PC-3 (cell line): Measurements from ENCODE around the gene POLR1A. TPM values are rescaled to one million over a fixed set of nuclear protein-coding genes. Genes with fewer than 3 reads are reported as not detected.

ENCODE experiments used
- ATAC-seq: fragments of 200-7000 bp; cut with Tn5 transposase; 2 replicates; pipeline ENCODE4 v1.9.1; 2020; ENCODE audit warnings: mild to moderate bottlenecking, moderate library complexity
- BruUV-seq: library from RNA; stranded (reverse); fragments of 400-500 nt; replicated peaks from 2 replicates; lab custom pipeline; 2021; lab: Mats Ljungman, UMichigan
- CTCF ChIA-PET: fragments of 300-600 bp; sonication (Branson Sonifier 250); formaldehyde crosslinking; loops from one replicate; lab custom pipeline; 2022; ENCODE audit warnings: antibody characterized with exemption; lab: Charles Lee
- POLR2A ChIA-PET: fragments of 300-600 bp; sonication (Branson Sonifier 250); formaldehyde crosslinking; loops from one replicate; lab custom pipeline; 2022; ENCODE audit warnings: antibody characterized with exemption; ENCODE audit not compliant: unreplicated experiment; lab: Charles Lee
- DNase-seq: peaks from one replicate; pipeline ENCODE4 v3.0.0-alpha.2; 2015
- H2AFZ ChIP-seq: fragments of 300-600 bp; sonication (generic); 2 replicates; pipeline ENCODE4 v1.6.0; 2016; ENCODE audit warnings: antibody characterized with exemption, low read length
- H3F3A ChIP-seq: fragments of 300-600 bp; sonication (generic); one replicate; pipeline ENCODE4 v1.6.0; 2017; ENCODE audit warnings: antibody characterized with exemption, low read length, control low read depth, mild to moderate bottlenecking; ENCODE audit not compliant: unreplicated experiment
- H3K27ac ChIP-seq: fragments of 300-600 bp; sonication (generic); 2 replicates; pipeline ENCODE4 v1.5.1; 2016; ENCODE audit warnings: mild to moderate bottlenecking, low read length
- H3K27me3 ChIP-seq: fragments of 300-600 bp; sonication (generic); 2 replicates; pipeline ENCODE4 v1.6.1; 2016; ENCODE audit warnings: low read length, mixed read lengths
- H3K36me3 ChIP-seq: fragments of 300-600 bp; sonication (generic); 2 replicates; pipeline ENCODE4 v1.6.1; 2016; ENCODE audit warnings: low read depth, mixed run types, low read length, mixed read lengths
- H3K4me1 ChIP-seq: fragments of 300-600 bp; sonication (generic); 2 replicates; pipeline ENCODE4 v1.5.1; 2016; ENCODE audit warnings: low read length; ENCODE audit not compliant: insufficient read depth
- H3K4me2 ChIP-seq: fragments of 300-600 bp; sonication (generic); 2 replicates; pipeline ENCODE4 v1.6.0; 2016; ENCODE audit warnings: low read length
- H3K4me3 ChIP-seq: fragments of 300-600 bp; sonication (generic); 2 replicates; pipeline ENCODE4 v1.5.1; 2016; ENCODE audit warnings: mild to moderate bottlenecking, low read length, mixed read lengths
- H3K79me2 ChIP-seq: fragments of 300-600 bp; sonication (generic); 2 replicates; pipeline ENCODE4 v1.6.1; 2017; ENCODE audit warnings: low read length, mixed read lengths
- H3K9ac ChIP-seq: fragments of 300-600 bp; sonication (generic); 2 replicates; pipeline ENCODE4 v1.6.0; 2016; ENCODE audit warnings: mild to moderate bottlenecking, low read length
- H3K9me2 ChIP-seq: fragments of 300-600 bp; sonication (generic); replicated peaks from 2 replicates; pipeline ENCODE4 v1.6.1; 2016; ENCODE audit warnings: mixed run types, low read length, mixed read lengths
- H3K9me3 ChIP-seq: fragments of 300-600 bp; sonication (generic); 2 replicates; pipeline ENCODE4 v1.6.1; 2016; ENCODE audit warnings: low read length, mixed read lengths
- H4K20me1 ChIP-seq: fragments of 300-600 bp; sonication (generic); 2 replicates; pipeline ENCODE4 v1.6.1; 2016; ENCODE audit warnings: low read length, mixed read lengths
- EZH2 ChIP-seq: fragments of 300-600 bp; sonication (generic); IDR thresholded peaks from one replicate; pipeline ENCODE4 v1.6.1; 2017; ENCODE audit warnings: antibody characterized with exemption, mild to moderate bottlenecking, low read length; ENCODE audit not compliant: unreplicated experiment
- EZH2phosphoT487 ChIP-seq: fragments of 300-600 bp; sonication (generic); IDR thresholded peaks from 2 replicates; pipeline ENCODE4 v1.6.1; 2018; ENCODE audit warnings: mild to moderate bottlenecking, antibody characterized with exemption, low read length, borderline replicate concordance
- intact Hi-C: fragments of 100-400 bp; cut with micrococcal nuclease; formaldehyde crosslinking; loops from 2 replicates; pipeline ENCODE4 v1.9.0; 2023
- total RNA-seq: library from RNA; depleted of rRNA; stranded (reverse); fragments of >200 nt; gene quantifications from 2 replicates; pipeline ENCODE4 v1.2.3, GENCODE V29; 2014
- TF ChIP-seq, protein P1 (sequence below): fragments of 300-600 bp; sonication (generic); conservative IDR thresholded peaks from 2 replicates; pipeline ENCODE4 v1.5.1; 2017; ENCODE audit warnings: antibody characterized with exemption, low read depth, mild to moderate bottlenecking, low read length

The POLR1A gene
- total RNA-seq, 1 experiment from 2014 or later, result 25.1 TPM

DNA sequence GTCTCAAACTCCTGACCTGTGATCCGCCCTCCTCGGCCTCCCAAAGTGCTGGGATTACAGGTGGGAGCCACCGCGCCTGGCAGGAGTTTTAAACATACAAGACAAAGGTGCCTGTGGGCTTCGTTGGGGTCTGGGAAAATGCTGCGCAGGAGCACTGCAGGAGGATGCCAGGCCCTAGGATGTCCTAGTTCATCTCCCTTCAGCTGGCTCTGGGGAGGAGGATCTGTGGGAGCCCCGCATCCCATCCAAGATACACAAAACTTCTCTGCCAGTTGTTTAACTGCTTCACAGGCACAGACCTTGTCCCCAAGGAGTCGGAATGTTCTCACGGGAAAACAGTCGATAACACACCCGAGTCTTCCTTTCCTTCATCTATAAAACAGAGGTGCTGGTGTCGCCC lies 89.1 kb downstream of the POLR1A start:
- H3K9me2 ChIP-seq, result no peaks in the 10 kb centered on the region
- TF ChIP-seq, protein P1, sequence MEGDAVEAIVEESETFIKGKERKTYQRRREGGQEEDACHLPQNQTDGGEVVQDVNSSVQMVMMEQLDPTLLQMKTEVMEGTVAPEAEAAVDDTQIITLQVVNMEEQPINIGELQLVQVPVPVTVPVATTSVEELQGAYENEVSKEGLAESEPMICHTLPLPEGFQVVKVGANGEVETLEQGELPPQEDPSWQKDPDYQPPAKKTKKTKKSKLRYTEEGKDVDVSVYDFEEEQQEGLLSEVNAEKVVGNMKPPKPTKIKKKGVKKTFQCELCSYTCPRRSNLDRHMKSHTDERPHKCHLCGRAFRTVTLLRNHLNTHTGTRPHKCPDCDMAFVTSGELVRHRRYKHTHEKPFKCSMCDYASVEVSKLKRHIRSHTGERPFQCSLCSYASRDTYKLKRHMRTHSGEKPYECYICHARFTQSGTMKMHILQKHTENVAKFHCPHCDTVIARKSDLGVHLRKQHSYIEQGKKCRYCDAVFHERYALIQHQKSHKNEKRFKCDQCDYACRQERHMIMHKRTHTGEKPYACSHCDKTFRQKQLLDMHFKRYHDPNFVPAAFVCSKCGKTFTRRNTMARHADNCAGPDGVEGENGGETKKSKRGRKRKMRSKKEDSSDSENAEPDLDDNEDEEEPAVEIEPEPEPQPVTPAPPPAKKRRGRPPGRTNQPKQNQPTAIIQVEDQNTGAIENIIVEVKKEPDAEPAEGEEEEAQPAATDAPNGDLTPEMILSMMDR, result no peak
- TF ChIP-seq EZH2, result no peak
- no peak for TF ChIP-seq EZH2phosphoT487
- peaks cover 8% of the 10 kb centered on the region for H3K4me1 ChIP-seq
- ATAC-seq (no peak), DNase-seq (no peak)
- ChIA-PET CTCF (no interaction called here), POLR2A (no interaction called here)
- H3K27ac ChIP-seq, result no peak overlapping the region
- no peak overlapping the region for H2AFZ ChIP-seq
- H3K27me3 ChIP-seq, result no peaks in the 10 kb centered on the region
- no peaks in the 10 kb centered on the region for H3K36me3 ChIP-seq
- H4K20me1 ChIP-seq, result no peaks in the 10 kb centered on the region
- H3K9ac ChIP-seq, result no peak overlapping the region
- no peaks in the 10 kb centered on the region for H3K9me3 ChIP-seq
- H3K4me2 ChIP-seq, result no peak overlapping the region
- no peak overlapping the region for H3K4me3 ChIP-seq
- H3K79me2 ChIP-seq, result no peaks in the 10 kb centered on the region
- no TSS peak for BruUV-seq
- no peaks in the 10 kb centered on the region for H3F3A ChIP-seq
- intact Hi-C loops, result no loop called here

DNA sequence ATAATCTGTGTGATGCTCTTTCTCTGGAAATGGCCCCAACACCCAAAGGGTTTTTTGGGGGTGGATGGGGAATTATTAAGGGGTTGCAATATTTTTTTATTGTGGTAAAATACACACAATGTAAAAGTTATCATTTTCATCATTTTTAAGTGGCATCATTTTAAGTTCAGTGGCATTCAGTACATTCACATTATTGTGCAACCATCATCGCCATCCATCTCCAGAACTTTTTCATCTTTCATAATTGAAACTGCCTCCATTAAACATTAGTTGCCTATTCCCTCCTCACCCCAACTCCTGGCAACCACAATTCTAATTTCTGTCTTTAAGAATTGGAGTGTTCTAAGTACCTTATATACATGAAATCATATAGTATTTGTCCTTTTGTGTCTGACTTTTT lies 90.0 kb downstream of the POLR1A start:
- Histone ChIP-seq H2AFZ (no peak overlapping the region), H3K4me1 (peaks cover 14% of the 10 kb centered on the region), H3K36me3 (no peaks in the 10 kb centered on the region), H3F3A (no peaks in the 10 kb centered on the region), H3K9me3 (no peaks in the 10 kb centered on the region), H3K27me3 (no peaks in the 10 kb centered on the region), H3K9me2 (no peaks in the 10 kb centered on the region), H3K9ac (no peak overlapping the region), H3K27ac (no peak overlapping the region), H3K4me2 (no peak overlapping the region), H3K4me3 (no peak overlapping the region), H3K79me2 (no peaks in the 10 kb centered on the region), H4K20me1 (no peaks in the 10 kb centered on the region)
- no TSS peak for BruUV-seq
- CTCF ChIA-PET, result no interaction called here
- TF ChIP-seq EZH2, result no peak
- TF ChIP-seq EZH2phosphoT487, result no peak
- TF ChIP-seq, protein P1, result no peak
- ATAC-seq (no peak), DNase-seq (no peak)
- POLR2A ChIA-PET, result no interaction called here
- intact Hi-C loops, result no loop called here

DNA sequence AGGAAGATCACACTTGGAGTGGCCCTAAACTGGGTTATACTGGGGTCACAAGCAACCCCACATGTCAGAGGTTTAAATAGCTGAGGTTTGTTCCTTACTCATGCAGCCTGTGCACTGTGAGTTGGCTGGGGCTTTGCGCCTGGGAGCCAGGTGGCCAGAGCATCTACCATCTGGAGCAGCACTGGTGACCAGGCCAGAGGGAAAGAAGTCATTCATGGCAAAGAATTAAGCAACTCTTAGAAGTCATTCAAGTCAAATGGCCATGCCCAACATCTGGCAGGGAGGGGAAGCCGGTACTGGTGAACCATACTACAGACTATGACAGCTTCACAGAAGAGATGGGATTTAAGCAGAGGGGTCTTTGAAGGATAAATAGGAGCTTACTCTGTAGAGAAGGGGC lies 90.7 kb downstream of the POLR1A start:
- H3K4me2 ChIP-seq, result no peak overlapping the region
- no peak overlapping the region for H2AFZ ChIP-seq
- ChIA-PET CTCF (no interaction called here), POLR2A (interaction anchor here (0.5 kb wide), 1 partner anchor 34 kb away, joined by 6 read pairs; no protein-coding TSS in a partner anchor)
- no peak overlapping the region for H3K9ac ChIP-seq
- no peaks in the 10 kb centered on the region for H3K79me2 ChIP-seq
- H4K20me1 ChIP-seq, result no peaks in the 10 kb centered on the region
- intact Hi-C loops, result no loop called here
- no TSS peak for BruUV-seq
- H3K27ac ChIP-seq, result no peak overlapping the region
- TF ChIP-seq, protein P1, result no peak
- TF ChIP-seq EZH2, result no peak
- TF ChIP-seq EZH2phosphoT487, result no peak
- H3K9me2 ChIP-seq, result no peaks in the 10 kb centered on the region
- no peaks in the 10 kb centered on the region for H3K36me3 ChIP-seq
- no peaks in the 10 kb centered on the region for H3K27me3 ChIP-seq
- H3K9me3 ChIP-seq, result no peaks in the 10 kb centered on the region
- ATAC-seq (no peak), DNase-seq (no peak)
- H3K4me3 ChIP-seq, result no peak overlapping the region
- peaks cover 14% of the 10 kb centered on the region for H3K4me1 ChIP-seq
- H3F3A ChIP-seq, result no peaks in the 10 kb centered on the region
